Astrocyte of the cerebellum (primary cell): ENCODE measurements around the gene LUC7L2.

Source experiments
- DNase-seq: peaks from one replicate; pipeline ENCODE4 v3.0.0-alpha.2; 2011; ENCODE audit warnings: low read depth
- H3K4me3 ChIP-seq: 2 replicates; pipeline ENCODE4 v1.5.1; 2011; ENCODE audit warnings: mild to moderate bottlenecking, low read depth, low read length, moderate library complexity
- in situ Hi-C: cut with HindIII; loops from 2 replicates; pipeline ENCODE4 v1.10.0; 2017; ENCODE audit warnings: low sequenced_read_pairs
- TF ChIP-seq, protein P1 (sequence below): IDR thresholded peaks from 2 replicates; pipeline ENCODE4 v1.5.1; 2012; ENCODE audit warnings: low read length, low read depth, moderate library complexity, mild to moderate bottlenecking; ENCODE audit errors: missing control alignments

LUC7L2 gene

DNA sequence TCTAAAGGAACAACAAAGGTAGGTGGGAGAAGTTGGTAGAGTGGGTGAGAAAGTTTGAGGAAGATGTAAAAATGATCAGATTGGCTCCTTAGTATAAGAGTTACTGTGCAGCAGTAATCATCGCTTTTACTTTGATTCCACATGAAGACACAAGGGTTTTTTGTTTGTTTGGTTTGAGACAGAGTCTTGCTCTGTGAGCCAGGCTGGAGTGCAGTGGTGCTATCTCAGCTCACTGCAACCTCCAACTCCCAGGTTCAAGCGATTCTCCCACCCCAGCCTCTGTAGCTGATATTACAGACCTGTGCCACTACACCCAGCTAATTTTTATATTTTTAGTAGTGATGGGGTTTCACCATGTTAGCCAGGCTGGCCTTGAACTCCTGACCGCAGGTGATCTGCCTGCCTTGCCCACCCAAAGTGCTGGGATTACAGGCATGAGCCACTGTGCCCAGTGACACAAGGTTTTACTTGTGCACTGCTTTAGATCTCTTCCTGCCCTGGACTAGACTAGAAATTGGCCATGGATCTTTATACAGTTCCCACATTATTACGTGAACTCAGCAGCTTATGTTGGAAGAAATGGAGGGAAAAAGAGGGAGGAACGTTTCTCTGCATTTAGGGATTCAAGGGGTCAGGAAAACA, 10.7 kb downstream of the LUC7L2 start:
- DNase-seq: no peak
- H3K4me3 ChIP-seq: no peak overlapping the region
- in situ Hi-C loops: no loop called here
- TF ChIP-seq, protein P1, sequence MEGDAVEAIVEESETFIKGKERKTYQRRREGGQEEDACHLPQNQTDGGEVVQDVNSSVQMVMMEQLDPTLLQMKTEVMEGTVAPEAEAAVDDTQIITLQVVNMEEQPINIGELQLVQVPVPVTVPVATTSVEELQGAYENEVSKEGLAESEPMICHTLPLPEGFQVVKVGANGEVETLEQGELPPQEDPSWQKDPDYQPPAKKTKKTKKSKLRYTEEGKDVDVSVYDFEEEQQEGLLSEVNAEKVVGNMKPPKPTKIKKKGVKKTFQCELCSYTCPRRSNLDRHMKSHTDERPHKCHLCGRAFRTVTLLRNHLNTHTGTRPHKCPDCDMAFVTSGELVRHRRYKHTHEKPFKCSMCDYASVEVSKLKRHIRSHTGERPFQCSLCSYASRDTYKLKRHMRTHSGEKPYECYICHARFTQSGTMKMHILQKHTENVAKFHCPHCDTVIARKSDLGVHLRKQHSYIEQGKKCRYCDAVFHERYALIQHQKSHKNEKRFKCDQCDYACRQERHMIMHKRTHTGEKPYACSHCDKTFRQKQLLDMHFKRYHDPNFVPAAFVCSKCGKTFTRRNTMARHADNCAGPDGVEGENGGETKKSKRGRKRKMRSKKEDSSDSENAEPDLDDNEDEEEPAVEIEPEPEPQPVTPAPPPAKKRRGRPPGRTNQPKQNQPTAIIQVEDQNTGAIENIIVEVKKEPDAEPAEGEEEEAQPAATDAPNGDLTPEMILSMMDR: no peak

- TF ChIP-seq, protein P1: no peak
- DNase-seq: no peak
- no peak overlapping the region for H3K4me3 ChIP-seq
- in situ Hi-C loops: no loop called here
Observed at GRCh38 chr7:139370943-139371313, 11.2 kb downstream of the LUC7L2 start.

- no peak for DNase-seq
- in situ Hi-C loops: no loop called here
- TF ChIP-seq, protein P1: no peak
- no peak overlapping the region for H3K4me3 ChIP-seq
Observed at GRCh38 chr7:139374246-139374645, 14.6 kb downstream of the LUC7L2 start.

GRCh38 chr7:139382439-139382838, 22.7 kb downstream of the LUC7L2 start:
- no peak overlapping the region for H3K4me3 ChIP-seq
- TF ChIP-seq, protein P1: no peak
- no peak for DNase-seq
- in situ Hi-C loops: no loop called here

DNA sequence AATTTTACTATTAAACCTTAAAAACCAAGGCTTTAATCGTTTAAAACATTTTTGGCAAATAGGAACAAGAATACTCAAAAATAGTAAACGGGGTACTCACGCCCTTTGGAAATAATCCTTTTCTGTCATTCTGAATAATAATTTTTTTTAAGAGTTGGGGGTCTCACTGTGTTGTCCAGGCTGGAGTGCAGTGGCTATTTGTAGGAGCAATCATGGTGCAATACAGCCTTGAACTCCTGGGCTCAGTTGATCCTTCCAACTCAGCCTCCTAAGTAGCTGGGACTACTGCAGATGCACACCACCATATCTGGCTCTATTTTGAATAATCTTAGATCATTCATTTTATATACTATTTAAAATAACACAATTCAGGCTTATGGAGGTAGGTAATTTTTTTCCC, 24.9 kb downstream of the LUC7L2 start:
- no peak overlapping the region for H3K4me3 ChIP-seq
- no peak for DNase-seq
- TF ChIP-seq, protein P1: no peak
- in situ Hi-C loops: no loop called here

GRCh38 chr7:139387594-139387993, 27.9 kb downstream of the LUC7L2 start:
- in situ Hi-C loops: no loop called here
- TF ChIP-seq, protein P1: no peak
- no peak for DNase-seq
- no peak overlapping the region for H3K4me3 ChIP-seq

- in situ Hi-C loops: no loop called here
- H3K4me3 ChIP-seq: no peak overlapping the region
- DNase-seq: no peak
- TF ChIP-seq, protein P1: no peak
Observed at GRCh38 chr7:139389091-139389490, 29.4 kb downstream of the LUC7L2 start.
